HepG2 (cell line): Measurements from ENCODE around the gene CDC14B. TPM values are rescaled to one million over a fixed set of nuclear protein-coding genes. Genes with fewer than 3 reads are reported as not detected.

ENCODE experiments used
- ATAC-seq: fragments of 200-7000 bp; cut with Tn5 transposase; 3 replicates; pipeline ENCODE4 v1.9.1; 2020; ENCODE audit warnings: mild to moderate bottlenecking, moderate library complexity
- BruUV-seq: library from RNA; stranded (reverse); fragments of 400-500 nt; replicated peaks from 2 replicates; lab custom pipeline; 2021; lab: Mats Ljungman, UMichigan
- CTCF ChIA-PET: fragments of 300-600 bp; formaldehyde crosslinking; extraction: SDS; loops from one replicate; lab custom pipeline; 2021; ENCODE audit warnings: low total read pairs, inconsistent platforms, low intra/inter-chr PET ratio; lab: Yijun Ruan, JAX
- POLR2A ChIA-PET: fragments of 350-600 bp; sonication (Branson Sonifier 250); formaldehyde crosslinking; loops from one replicate; lab custom pipeline; 2020; ENCODE audit warnings: antibody characterized with exemption, inconsistent platforms; lab: Yijun Ruan, JAX
- DNase-seq: peaks from one replicate; pipeline ENCODE4 v3.0.0-alpha.2; 2015; ENCODE audit warnings: low spot score
- FAIRE-seq: peaks from 3 replicates; lab custom pipeline; 2011; peaks lifted over from hg19 to GRCh38; lab: Jason Lieb, UNC
- H2AFZ ChIP-seq: one replicate; pipeline ENCODE4 v1.6.1; 2011; ENCODE audit warnings: low read length, inconsistent platforms
- H3K27ac ChIP-seq: fragments of 300-600 bp; 3 replicates; pipeline ENCODE4 v1.8.0; 2011; ENCODE audit warnings: mixed run types, mild to moderate bottlenecking, mixed read lengths, low read length, inconsistent platforms; ENCODE audit not compliant: insufficient read depth; ENCODE audit errors: extremely low read length
- H3K27me3 ChIP-seq, 2 experiments: fragments of 200-600 bp in 1 of 2; 2 replicates in 1 of 2; 3 replicates in 1 of 2; pipeline versions ENCODE4 v1.6.0 to v1.8.0; 2011; ENCODE audit warnings: low read length in 2 of 2, mild to moderate bottlenecking in 2 of 2, moderate library complexity in 2 of 2, inconsistent platforms in 1 of 2; ENCODE audit not compliant: insufficient read depth in 2 of 2, control insufficient read depth in 1 of 2
- H3K36me3 ChIP-seq, 2 experiments: fragments of 200-600 bp in 1 of 2; replicated peaks in 1 of 2; 2 replicates in 1 of 2; 3 replicates in 1 of 2; pipeline versions ENCODE4 v1.5.1 to v1.8.0; 2011; ENCODE audit warnings: low read length in 2 of 2, inconsistent platforms in 1 of 2; ENCODE audit not compliant: insufficient read depth in 2 of 2, control insufficient read depth in 1 of 2
- H3K4me1 ChIP-seq: 2 replicates; pipeline ENCODE4 v1.5.1; 2012; ENCODE audit warnings: low read length, inconsistent platforms; ENCODE audit not compliant: insufficient read depth
- H3K4me2 ChIP-seq: 2 replicates; pipeline ENCODE4 v1.6.0; 2011; ENCODE audit warnings: low read depth, low read length, inconsistent platforms
- H3K4me3 ChIP-seq, 3 experiments: fragments of 200-600 bp in 1 of 3; sonication (generic), shearing (Covaris generic) in 1 of 3; replicated peaks in 1 of 3; 2 replicates each; pipeline ENCODE4 v1.5.1; 2011 to 2016; ENCODE audit warnings: low read length in 3 of 3, inconsistent platforms in 2 of 3, low read depth in 2 of 3, mild to moderate bottlenecking in 2 of 3, control low read depth in 1 of 3, mixed read lengths in 1 of 3; ENCODE audit not compliant: insufficient read depth in 1 of 3
- H3K79me2 ChIP-seq: one replicate; pipeline ENCODE4 v1.6.1; 2011; ENCODE audit warnings: low read length, inconsistent platforms; ENCODE audit not compliant: insufficient read depth
- H3K9ac ChIP-seq: 2 replicates; pipeline ENCODE4 v1.6.0; 2011; ENCODE audit warnings: mild to moderate bottlenecking, low read depth, low read length, inconsistent platforms; ENCODE audit not compliant: insufficient read depth
- H3K9me3 ChIP-seq: 2 replicates; pipeline ENCODE4 v1.5.1; 2012; ENCODE audit warnings: mild to moderate bottlenecking, low read length
- H4K20me1 ChIP-seq: 2 replicates; pipeline ENCODE4 v1.6.0; 2011; ENCODE audit warnings: inconsistent platforms, mild to moderate bottlenecking, low read length, moderate library complexity; ENCODE audit not compliant: insufficient read depth
- ATF1 ChIP-seq: IDR thresholded peaks from 2 replicates; pipeline ENCODE4 v1.6.1; 2016; ENCODE audit warnings: mild to moderate bottlenecking, control low read depth
- CEBPB ChIP-seq: IDR thresholded peaks from 2 replicates; pipeline ENCODE4 v1.6.1; 2011; ENCODE audit warnings: low read depth, low read length, improper control_type of control experiment, borderline replicate concordance
- CEBPG ChIP-seq: IDR thresholded peaks from 2 replicates; pipeline ENCODE4 v1.6.1; 2016
- KDM4B ChIP-seq: sonication (generic); formaldehyde crosslinking; IDR thresholded peaks from 2 replicates; pipeline ENCODE4 v1.4.0; 2020; ENCODE audit warnings: missing genetic modification reagents
- MAZ ChIP-seq, 2 experiments: sonication (generic) in 1 of 2; formaldehyde crosslinking in 1 of 2; IDR thresholded peaks; 2 replicates each; pipeline versions ENCODE4 v1.5.0 to v1.6.1; 2012 to 2020; ENCODE audit warnings: low read depth in 2 of 2, mild to moderate bottlenecking in 2 of 2, borderline replicate concordance in 1 of 2, improper control_type of control experiment in 1 of 2, low read length in 1 of 2, missing genetic modification reagents in 1 of 2, moderate library complexity in 1 of 2
- RORA ChIP-seq: sonication (generic); formaldehyde crosslinking; IDR thresholded peaks from 2 replicates; pipeline ENCODE4 v1.5.0; 2020; ENCODE audit warnings: mild to moderate bottlenecking, missing genetic modification reagents, moderate library complexity
- ZNF496 ChIP-seq: sonication (generic); formaldehyde crosslinking; IDR thresholded peaks from 2 replicates; pipeline ENCODE4 v1.8.1; 2023; ENCODE audit warnings: mild to moderate bottlenecking, moderate library complexity, missing genetic modification reagents; ENCODE audit not compliant: insufficient replicate concordance
- WGBS: methylation state at CpG from one replicate; pipeline ENCODE4 v1.1.6; 2017; ENCODE audit warnings: low lambda C conversion rate; 5-methylcytosine and 5-hydroxymethylcytosine counted together
- in situ Hi-C: cut with HindIII; loops from 2 replicates; pipeline ENCODE4 v1.10.0; 2017; ENCODE audit warnings: low pct_unique_long_range_greater_than_20kb; ENCODE audit not compliant: extremely low pct_ligation_motif_present
- intact Hi-C: fragments of 100-400 bp; cut with micrococcal nuclease; formaldehyde crosslinking; loops from one replicate; pipeline ENCODE4 v1.10.0; 2022; ENCODE audit not compliant: unreplicated experiment
- polyA plus RNA-seq, 8 experiments: library from polyadenylated mRNA; depleted of rRNA in 3 of 8; stranded (reverse) in 7 of 8; unstranded in 1 of 8; fragments of >200 nt; fragmentation: Illumina TruSeq in 4 of 8; extraction: Trizol in 4 of 8; gene quantifications; 2 replicates each; pipeline versions ENCODE4 v1.2.1 to v1.2.3, GENCODE V29; 2011 to 2016; ENCODE audit warnings: low read depth in 4 of 8, missing spikeins in 1 of 8, mixed read lengths in 1 of 8; ENCODE audit not compliant: insufficient read depth in 1 of 8
- total RNA-seq, 5 experiments: library from RNA; depleted of rRNA; stranded (reverse); fragments of >200 nt; fragmentation: Illumina TruSeq; extraction: Trizol; gene quantifications; 2 replicates each; pipeline ENCODE4 v1.2.3, GENCODE V29; 2016; ENCODE audit warnings: low read depth in 1 of 5
- TF ChIP-seq, protein P1 (sequence below): sonication (generic); formaldehyde crosslinking; IDR thresholded peaks from 2 replicates; pipeline ENCODE4 v1.5.0; 2020; ENCODE audit warnings: mild to moderate bottlenecking, missing genetic modification reagents, moderate library complexity
- TF ChIP-seq, protein P2 (sequence below): sonication (generic); formaldehyde crosslinking; IDR thresholded peaks from 2 replicates; pipeline ENCODE4 v1.5.1; 2020; ENCODE audit warnings: mild to moderate bottlenecking, missing genetic modification reagents, moderate library complexity

CDC14B gene
- total and polyA plus RNA-seq, 2 of the 13 experiments (the other 11 are each of a cell fraction or from before 2014, with no cell fraction given) = 25.8 to 33.3 TPM

DNA sequence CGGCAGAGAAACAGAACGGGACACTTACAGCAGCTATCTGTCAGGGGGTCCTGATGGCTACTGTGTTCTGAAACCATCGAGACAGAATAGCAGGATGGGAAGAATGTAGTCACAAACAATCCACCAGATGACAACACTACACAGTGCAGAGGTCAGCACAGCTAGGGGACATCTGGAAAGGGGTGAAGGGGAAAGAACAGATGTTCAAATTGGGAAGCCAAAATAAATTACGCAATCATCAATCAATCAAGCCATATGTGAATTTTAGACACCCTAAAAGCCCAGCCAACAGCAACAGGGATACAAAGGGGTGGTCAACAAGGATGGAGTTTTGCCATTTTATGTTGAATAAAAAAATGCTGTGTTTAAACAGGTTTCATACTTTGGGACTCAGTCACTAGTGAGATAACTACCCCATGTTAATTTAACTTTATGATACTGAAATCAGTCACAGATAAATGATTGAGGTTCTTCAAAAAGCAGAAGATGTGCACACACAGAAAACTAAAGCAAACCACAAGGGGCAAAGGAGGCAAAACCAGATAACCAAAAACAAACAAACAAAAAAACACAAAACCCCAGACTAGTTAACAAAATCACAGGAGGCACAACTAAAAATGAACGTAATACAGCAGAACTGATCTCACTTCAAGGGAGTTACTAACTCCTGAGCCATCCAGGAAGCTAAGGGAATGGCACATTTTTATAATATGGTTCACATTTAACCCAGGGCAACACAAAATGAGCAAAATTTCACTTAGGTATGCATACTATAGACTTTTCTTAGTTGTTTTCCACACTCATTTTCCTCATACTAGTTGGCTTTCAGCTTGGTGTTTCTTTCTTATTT, 103.8 kb downstream of the CDC14B start:
- TF ChIP-seq, protein P1, sequence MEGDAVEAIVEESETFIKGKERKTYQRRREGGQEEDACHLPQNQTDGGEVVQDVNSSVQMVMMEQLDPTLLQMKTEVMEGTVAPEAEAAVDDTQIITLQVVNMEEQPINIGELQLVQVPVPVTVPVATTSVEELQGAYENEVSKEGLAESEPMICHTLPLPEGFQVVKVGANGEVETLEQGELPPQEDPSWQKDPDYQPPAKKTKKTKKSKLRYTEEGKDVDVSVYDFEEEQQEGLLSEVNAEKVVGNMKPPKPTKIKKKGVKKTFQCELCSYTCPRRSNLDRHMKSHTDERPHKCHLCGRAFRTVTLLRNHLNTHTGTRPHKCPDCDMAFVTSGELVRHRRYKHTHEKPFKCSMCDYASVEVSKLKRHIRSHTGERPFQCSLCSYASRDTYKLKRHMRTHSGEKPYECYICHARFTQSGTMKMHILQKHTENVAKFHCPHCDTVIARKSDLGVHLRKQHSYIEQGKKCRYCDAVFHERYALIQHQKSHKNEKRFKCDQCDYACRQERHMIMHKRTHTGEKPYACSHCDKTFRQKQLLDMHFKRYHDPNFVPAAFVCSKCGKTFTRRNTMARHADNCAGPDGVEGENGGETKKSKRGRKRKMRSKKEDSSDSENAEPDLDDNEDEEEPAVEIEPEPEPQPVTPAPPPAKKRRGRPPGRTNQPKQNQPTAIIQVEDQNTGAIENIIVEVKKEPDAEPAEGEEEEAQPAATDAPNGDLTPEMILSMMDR (CRISPR knock-in tag) = no peak
- TF ChIP-seq CEBPB = peak; percentile 82
- 0 out of 2 replicates have a peak, but pooled peaks have one; percentile 37 for TF ChIP-seq CEBPG (CRISPR knock-in tag)
- H3K4me3 ChIP-seq = no peak overlapping the region
- no peak overlapping the region for H3K4me2 ChIP-seq
- no peak overlapping the region for H3K27ac ChIP-seq
- no peak overlapping the region for H2AFZ ChIP-seq
- no peak for ATAC-seq
- BruUV-seq = no TSS peak
- no peaks in the 10 kb centered on the region for H3K9me3 ChIP-seq
- no peaks in the 10 kb centered on the region for H3K4me1 ChIP-seq
- no peak for DNase-seq
- ChIA-PET CTCF (no interaction called here), POLR2A (interaction anchor here (1.2 kb wide), 1 partner anchor 24 kb away, joined by 4 read pairs; no protein-coding TSS in a partner anchor)
- peaks cover 9 to 51% of the 10 kb centered on the region in 2 experiments for H3K36me3 ChIP-seq
- intact Hi-C loops (no loop called here), in situ Hi-C loops (no loop called here)
- no peak overlapping the region for H3K9ac ChIP-seq
- no peaks in the 10 kb centered on the region for H3K27me3 ChIP-seq
- FAIRE-seq = no peak
- no peaks in the 10 kb centered on the region for H4K20me1 ChIP-seq
- WGBS = 92% methylated on average over 5 of the region's 5 CpGs
- no peaks in the 10 kb centered on the region for H3K79me2 ChIP-seq

DNA sequence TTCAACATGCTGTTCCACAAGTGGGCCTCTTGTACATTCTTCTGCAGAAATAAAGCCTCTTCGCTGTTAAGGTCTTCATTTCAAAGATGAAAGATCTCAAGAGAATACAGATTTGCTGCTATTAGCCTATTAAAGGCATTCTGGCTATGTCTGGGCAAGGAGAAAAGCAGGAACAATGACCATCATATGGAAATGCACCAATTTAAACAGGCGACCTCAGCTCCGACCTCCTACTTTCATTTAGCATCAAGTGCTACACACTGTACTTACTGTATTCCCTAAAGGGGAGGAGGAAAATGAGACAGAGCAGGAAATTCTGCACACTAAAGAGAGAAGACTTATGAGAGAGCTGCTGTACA, 104.9 kb downstream of the CDC14B start:
- peaks cover 9 to 55% of the 10 kb centered on the region in 2 experiments for H3K36me3 ChIP-seq
- POLR2A ChIA-PET = no interaction called here
- no peak for TF ChIP-seq ATF1 (CRISPR knock-in tag)
- no peak for TF ChIP-seq KDM4B (CRISPR knock-in tag)
- TF ChIP-seq, protein P2, sequence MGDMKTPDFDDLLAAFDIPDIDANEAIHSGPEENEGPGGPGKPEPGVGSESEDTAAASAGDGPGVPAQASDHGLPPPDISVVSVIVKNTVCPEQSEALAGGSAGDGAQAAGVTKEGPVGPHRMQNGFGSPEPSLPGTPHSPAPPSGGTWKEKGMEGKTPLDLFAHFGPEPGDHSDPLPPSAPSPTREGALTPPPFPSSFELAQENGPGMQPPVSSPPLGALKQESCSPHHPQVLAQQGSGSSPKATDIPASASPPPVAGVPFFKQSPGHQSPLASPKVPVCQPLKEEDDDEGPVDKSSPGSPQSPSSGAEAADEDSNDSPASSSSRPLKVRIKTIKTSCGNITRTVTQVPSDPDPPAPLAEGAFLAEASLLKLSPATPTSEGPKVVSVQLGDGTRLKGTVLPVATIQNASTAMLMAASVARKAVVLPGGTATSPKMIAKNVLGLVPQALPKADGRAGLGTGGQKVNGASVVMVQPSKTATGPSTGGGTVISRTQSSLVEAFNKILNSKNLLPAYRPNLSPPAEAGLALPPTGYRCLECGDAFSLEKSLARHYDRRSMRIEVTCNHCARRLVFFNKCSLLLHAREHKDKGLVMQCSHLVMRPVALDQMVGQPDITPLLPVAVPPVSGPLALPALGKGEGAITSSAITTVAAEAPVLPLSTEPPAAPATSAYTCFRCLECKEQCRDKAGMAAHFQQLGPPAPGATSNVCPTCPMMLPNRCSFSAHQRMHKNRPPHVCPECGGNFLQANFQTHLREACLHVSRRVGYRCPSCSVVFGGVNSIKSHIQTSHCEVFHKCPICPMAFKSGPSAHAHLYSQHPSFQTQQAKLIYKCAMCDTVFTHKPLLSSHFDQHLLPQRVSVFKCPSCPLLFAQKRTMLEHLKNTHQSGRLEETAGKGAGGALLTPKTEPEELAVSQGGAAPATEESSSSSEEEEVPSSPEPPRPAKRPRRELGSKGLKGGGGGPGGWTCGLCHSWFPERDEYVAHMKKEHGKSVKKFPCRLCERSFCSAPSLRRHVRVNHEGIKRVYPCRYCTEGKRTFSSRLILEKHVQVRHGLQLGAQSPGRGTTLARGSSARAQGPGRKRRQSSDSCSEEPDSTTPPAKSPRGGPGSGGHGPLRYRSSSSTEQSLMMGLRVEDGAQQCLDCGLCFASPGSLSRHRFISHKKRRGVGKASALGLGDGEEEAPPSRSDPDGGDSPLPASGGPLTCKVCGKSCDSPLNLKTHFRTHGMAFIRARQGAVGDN = no peak
- TF ChIP-seq MAZ (IDR thresholded peaks at IDR 0.05; ENCODE audit: borderline replicate concordance, low read depth, low read length) = no peak
- no peak for TF ChIP-seq MAZ (CRISPR knock-in tag; IDR thresholded peaks at IDR 0.05; ENCODE audit: low read depth)
- no peak for TF ChIP-seq RORA
- TF ChIP-seq ZNF496 (CRISPR knock-in tag) = no peak

More for the DNA sequence above, 104.9 kb downstream of the CDC14B start:
- no peaks in the 10 kb centered on the region for H4K20me1 ChIP-seq
- FAIRE-seq = no peak
- H3K27me3 ChIP-seq = no peaks in the 10 kb centered on the region
- no peak overlapping the region for H2AFZ ChIP-seq
- no peak overlapping the region for H3K4me2 ChIP-seq
- intact Hi-C loops (no loop called here), in situ Hi-C loops (no loop called here)
- no peaks in the 10 kb centered on the region for H3K4me1 ChIP-seq
- H3K27ac ChIP-seq = no peak overlapping the region
- ATAC-seq = no peak
- WGBS = 95% methylated on average over 3 of the region's 3 CpGs
- no peak for DNase-seq
- H3K9me3 ChIP-seq = no peaks in the 10 kb centered on the region
- H3K9ac ChIP-seq = no peak overlapping the region
- CTCF ChIA-PET = no interaction called here
- no peak overlapping the region for H3K4me3 ChIP-seq
- no peaks in the 10 kb centered on the region for H3K79me2 ChIP-seq
- BruUV-seq = no TSS peak
